NCI-H1092 treated with DMSO at 0.1 percent for 48 hours (cell line): Measurements from ENCODE around the gene TDRD9.

ENCODE experiments used
- DNase-seq: peaks from one replicate; lab custom pipeline; 2025; lab: John Stamatoyannopoulos, UW

TDRD9 gene

GRCh38 chr14:104034976-104035699 lies 106.9 kb downstream of the TDRD9 start:
- DNase-seq = peak; percentile 15

- DNase-seq = peak; percentile 2
These were observed 108.0 kb downstream of the TDRD9 start for GRCh38 chr14:104036212-104036611.

- no peak for DNase-seq
These were observed 108.8 kb downstream of the TDRD9 start for GRCh38 chr14:104037074-104037473.

- no peak for DNase-seq
These were observed 109.6 kb downstream of the TDRD9 start for GRCh38 chr14:104037903-104038302.

GRCh38 chr14:104039214-104039613 lies 111.0 kb downstream of the TDRD9 start:
- no peak for DNase-seq

- no peak for DNase-seq
These were observed 112.3 kb downstream of the TDRD9 start for GRCh38 chr14:104040539-104040938.

- DNase-seq = no peak
These were observed 113.3 kb downstream of the TDRD9 start for GRCh38 chr14:104041430-104042104.

GRCh38 chr14:104044016-104044415 lies 115.8 kb downstream of the TDRD9 start:
- DNase-seq = no peak

GRCh38 chr14:104047761-104048160 lies 119.5 kb downstream of the TDRD9 start:
- DNase-seq = no peak

- no peak for DNase-seq
These were observed 120.7 kb downstream of the TDRD9 start for GRCh38 chr14:104048758-104049507.

GRCh38 chr14:104049576-104050240 lies 121.5 kb downstream of the TDRD9 start:
- no peak for DNase-seq

GRCh38 chr14:104051092-104051813 lies 123.0 kb downstream of the TDRD9 start:
- no peak for DNase-seq

- DNase-seq = no peak
These were observed 126.1 kb downstream of the TDRD9 start for GRCh38 chr14:104054222-104054905.

GRCh38 chr14:104062281-104062680 lies 134.0 kb downstream of the TDRD9 start:
- no peak for DNase-seq

- no peak for DNase-seq
These were observed 135.7 kb downstream of the TDRD9 start for GRCh38 chr14:104064003-104064402.

GRCh38 chr14:104066279-104066678 lies 138.0 kb downstream of the TDRD9 start:
- no peak for DNase-seq

- DNase-seq = no peak
These were observed 138.6 kb downstream of the TDRD9 start for GRCh38 chr14:104066719-104067295.

GRCh38 chr14:104069541-104069940 lies 141.3 kb downstream of the TDRD9 start:
- DNase-seq = no peak

- no peak for DNase-seq
These were observed 144.3 kb downstream of the TDRD9 start for GRCh38 chr14:104072586-104072985.

GRCh38 chr14:104073764-104074163 lies 145.5 kb downstream of the TDRD9 start:
- DNase-seq = no peak
